K562 (cell line): ENCODE results near the gene CCDC82. TPM values are rescaled to one million over a fixed set of nuclear protein-coding genes. Genes with fewer than 3 reads are reported as not detected.

ENCODE experiments used
- ATAC-seq: fragments of 200-7000 bp; cut with Tn5 transposase; 3 replicates; pipeline ENCODE4 v1.9.1; 2020; ENCODE audit warnings: moderate library complexity
- BruUV-seq: library from RNA; stranded (reverse); fragments of 400-500 nt; replicated peaks from 2 replicates; lab custom pipeline; 2021; lab: Mats Ljungman, UMichigan
- CTCF ChIA-PET: fragments of 300-600 bp; formaldehyde crosslinking; extraction: SDS; loops from one replicate; lab custom pipeline; 2021; ENCODE audit warnings: low intra/inter-chr PET ratio; lab: Yijun Ruan, JAX
- POLR2A ChIA-PET: fragments of 300-600, 350-650 bp; sonication (Branson Sonifier 250); formaldehyde crosslinking; extraction: SDS; loops from one replicate; lab custom pipeline; 2021; ENCODE audit warnings: antibody characterized with exemption, inconsistent platforms; lab: Yijun Ruan, JAX
- DNase-seq, 4 experiments: peaks; one replicate each; pipeline versions ENCODE4 v3.0.0 to v3.0.0-alpha.2; 2011 to 2018; ENCODE audit warnings: low spot score in 3 of 4, mixed read lengths in 3 of 4; ENCODE audit errors: extremely low read depth in 1 of 4
- FAIRE-seq: peaks from 2 replicates; lab custom pipeline; 2011; peaks lifted over from hg19 to GRCh38; lab: Jason Lieb, UNC
- H2AFZ ChIP-seq: 2 replicates; pipeline ENCODE4 v1.6.0; 2011; ENCODE audit warnings: low read depth, low read length, control low read depth, inconsistent platforms
- H3K27ac ChIP-seq: fragments of 200-600 bp; 3 replicates; pipeline ENCODE4 v1.8.0; 2011; ENCODE audit warnings: low read depth, mild to moderate bottlenecking, control low read depth, inconsistent platforms, low read length, moderate library complexity, mixed read lengths; ENCODE audit errors: extremely low read depth
- H3K27me3 ChIP-seq, 2 experiments: fragments of 300-600 bp in 1 of 2; 2 replicates in 1 of 2; 3 replicates in 1 of 2; pipeline versions ENCODE4 v1.6.0 to v1.8.0; 2011; ENCODE audit warnings: inconsistent platforms in 2 of 2, low read length in 2 of 2, mild to moderate bottlenecking in 1 of 2, mixed read lengths in 1 of 2, moderate library complexity in 1 of 2; ENCODE audit not compliant: control insufficient read depth in 2 of 2, insufficient read depth in 2 of 2
- H3K36me3 ChIP-seq: fragments of 300-600 bp; 3 replicates; pipeline ENCODE4 v1.8.0; 2011; ENCODE audit warnings: mild to moderate bottlenecking, low read length, inconsistent platforms; ENCODE audit not compliant: control insufficient read depth, insufficient read depth
- H3K4me1 ChIP-seq, 2 experiments: fragments of 200-600 bp in 1 of 2; replicated peaks in 1 of 2; 2 replicates in 1 of 2; 3 replicates in 1 of 2; pipeline versions ENCODE4 v1.5.1 to v1.8.0; 2011; ENCODE audit warnings: inconsistent platforms in 2 of 2, low read length in 2 of 2, mild to moderate bottlenecking in 1 of 2, mixed read lengths in 1 of 2, moderate library complexity in 1 of 2; ENCODE audit not compliant: control insufficient read depth in 2 of 2, insufficient read depth in 2 of 2
- H3K4me2 ChIP-seq: 2 replicates; pipeline ENCODE4 v1.6.1; 2011; ENCODE audit warnings: low read length, control low read depth, inconsistent platforms, mixed read lengths; ENCODE audit not compliant: insufficient read depth
- H3K4me3 ChIP-seq: fragments of 200-600 bp; sonication (generic), shearing (Covaris generic); 2 replicates; pipeline ENCODE4 v1.5.1; 2016; ENCODE audit warnings: control low read depth, inconsistent platforms
- H3K79me2 ChIP-seq: fragments of 200-600 bp; 3 replicates; pipeline ENCODE4 v1.8.0; 2011; ENCODE audit warnings: low read length, inconsistent platforms; ENCODE audit not compliant: control insufficient read depth, insufficient read depth
- H3K9ac ChIP-seq, 2 experiments: 2 replicates each; pipeline versions ENCODE4 v1.6.0 to v1.6.1; 2011; ENCODE audit warnings: low read depth in 2 of 2, low read length in 2 of 2, control low read depth in 1 of 2, inconsistent platforms in 1 of 2, mild to moderate bottlenecking in 1 of 2, mixed read lengths in 1 of 2; ENCODE audit not compliant: insufficient read depth in 1 of 2
- H3K9me1 ChIP-seq: one replicate; pipeline ENCODE4 v1.6.0; 2011; ENCODE audit warnings: inconsistent platforms, mild to moderate bottlenecking, low read length, moderate library complexity; ENCODE audit not compliant: control insufficient read depth, insufficient read depth
- H3K9me3 ChIP-seq: replicated peaks from 2 replicates; pipeline ENCODE4 v1.5.1; 2011; ENCODE audit warnings: low read depth, low read length, inconsistent platforms; ENCODE audit not compliant: control insufficient read depth, insufficient read depth
- H4K20me1 ChIP-seq: replicated peaks from 2 replicates; pipeline ENCODE4 v1.6.1; 2011; ENCODE audit warnings: low read length, inconsistent platforms, mixed read lengths; ENCODE audit not compliant: control insufficient read depth, insufficient read depth
- ETV6 ChIP-seq, 3 experiments: fragments of 150-350 bp in 1 of 3; sonication (generic) in 1 of 3; formaldehyde crosslinking in 1 of 3; IDR thresholded peaks; 2 replicates each; pipeline versions ENCODE4 v1.6.1 to v1.8.0; 2014 to 2022; ENCODE audit warnings: borderline replicate concordance in 2 of 3, low read depth in 2 of 3, antibody characterized with exemption in 1 of 3, low read length in 1 of 3, mild to moderate bottlenecking in 1 of 3, missing genetic modification reagents in 1 of 3
- EZH2 ChIP-seq: IDR thresholded peaks from 2 replicates; pipeline ENCODE4 v1.6.1; 2012; ENCODE audit warnings: low read depth, mild to moderate bottlenecking, inconsistent platforms, low read length, borderline replicate concordance
- HMG20B ChIP-seq: fragments of 250-450 bp; sonication (Bioruptor Pico); IDR thresholded peaks from 2 replicates; pipeline ENCODE4 v1.5.0; 2021; ENCODE audit warnings: mild to moderate bottlenecking
- MTF1 ChIP-seq: fragments of 250-450 bp; sonication (Bioruptor Pico); IDR thresholded peaks from 2 replicates; pipeline ENCODE4 v1.9.0; 2021; ENCODE audit warnings: moderate library complexity, mild to moderate bottlenecking, inconsistent platforms, borderline replicate concordance
- NFXL1 ChIP-seq: fragments of 450-650 bp; formaldehyde crosslinking; IDR thresholded peaks from 2 replicates; pipeline ENCODE4 v1.4.0; 2021; ENCODE audit warnings: mild to moderate bottlenecking
- SIRT6 ChIP-seq: IDR thresholded peaks from one replicate; pipeline ENCODE4 v1.6.1; 2012; ENCODE audit warnings: low read depth, mild to moderate bottlenecking, control low read depth, inconsistent platforms, low read length, moderate library complexity
- ZEB2 ChIP-seq: fragments of 450-650 bp; IDR thresholded peaks from 2 replicates; pipeline ENCODE4 v1.6.1; 2016
- ZFPM2 ChIP-seq: fragments of 250-450 bp; sonication (Bioruptor Pico); IDR thresholded peaks from 2 replicates; pipeline ENCODE4 v1.5.1; 2022; ENCODE audit warnings: mild to moderate bottlenecking
- WGBS: fragments of 100-300 bp; shearing (Covaris generic); methylation state at CpG from one replicate; pipeline ENCODE4 v1.1.6; 2016; ENCODE audit warnings: low coverage, mixed read lengths; ENCODE audit not compliant: insufficient coverage; ENCODE audit errors: missing lambda C conversion rate; 5-methylcytosine and 5-hydroxymethylcytosine counted together
- in situ Hi-C: fragments of 300-500 bp; cut with MboI; formaldehyde crosslinking; loops from 4 replicates; pipeline ENCODE4 v1.15.0; 2018; ENCODE audit warnings: inconsistent platforms, mixed read lengths
- intact Hi-C: fragments of 100-400 bp; cut with micrococcal nuclease; formaldehyde crosslinking; loops from 2 replicates; pipeline ENCODE4 v1.14.2; 2022
- polyA plus RNA-seq, 8 experiments: library from polyadenylated mRNA; depleted of rRNA in 4 of 8; stranded (reverse) in 5 of 8; unstranded in 3 of 8; fragments of >200 nt; fragmentation: Nextera tagmentation in 2 of 8; fragmentation: Illumina TruSeq in 1 of 8; extraction: Ambion mirVana in 2 of 8; extraction: Trizol in 1 of 8; gene quantifications; 2 replicates each; pipeline versions ENCODE4 v1.2.1 to v1.2.3, GENCODE V29; 2011 to 2014; ENCODE audit warnings: inconsistent platforms in 1 of 8, missing spikeins in 1 of 8
- total RNA-seq, 7 experiments: library from RNA; depleted of rRNA in 6 of 7; stranded (reverse); fragments of >200 nt in 6 of 7; fragmentation: Illumina TruSeq in 2 of 7; extraction: Trizol in 2 of 7; gene quantifications; 2 replicates each; pipeline versions ENCODE4 v1.2.1 to v1.2.3, GENCODE V29; 2011 to 2021; ENCODE audit warnings: low replicate concordance in 1 of 7
- TF ChIP-seq, protein P1 (sequence below): fragments of 250-450 bp; sonication (Bioruptor Pico); IDR thresholded peaks from 2 replicates; pipeline ENCODE4 v1.5.0; 2022; ENCODE audit warnings: mild to moderate bottlenecking

Gene CCDC82
- total and polyA plus RNA-seq, 9 of the 15 experiments (the other 6 are each of a cell fraction or from before 2014, with no cell fraction given): 12.5 to 51.3 (median 24.5) TPM

DNA sequence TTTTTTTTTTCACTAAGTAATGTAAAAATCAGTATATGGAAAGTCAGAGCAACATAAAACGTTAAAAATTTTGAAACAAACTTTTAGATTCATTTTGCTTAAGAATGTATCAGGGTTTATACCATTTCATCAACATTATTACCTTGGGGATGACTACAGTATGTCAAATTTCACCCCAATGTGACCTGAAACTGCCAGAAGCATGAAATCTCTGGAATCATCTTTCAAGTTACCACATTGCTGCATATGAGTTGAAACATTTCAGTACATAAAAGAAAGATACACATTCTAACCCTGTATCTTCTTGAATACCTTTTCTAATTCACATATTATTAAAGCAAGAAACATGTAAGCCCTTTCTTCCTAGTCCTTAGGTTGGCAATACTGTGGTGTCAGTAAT lies 79.5 kb downstream of the CCDC82 start:
- in situ Hi-C loops: no loop called here
- H3K79me2 ChIP-seq: no peaks in the 10 kb centered on the region; the same call in 1 of the 3 replicates
- H3K4me2 ChIP-seq: no peak overlapping the region
- no TSS peak for BruUV-seq
- ChIA-PET POLR2A (interaction anchor here (0.6 to 5.9 kb wide), 3 partner anchors 11 to 84 kb away, joined by 3 to 42 read pairs (median 4); no protein-coding TSS in a partner anchor), CTCF (no interaction called here)
- H3K4me1 ChIP-seq: peaks cover 8 to 33% of the 10 kb centered on the region in 2 experiments
- intact Hi-C loops: no loop called here
- no peak overlapping the region for H2AFZ ChIP-seq
- H3K27ac ChIP-seq: no peak overlapping the region
- 6% methylated on average over 1 of the region's 1 CpG for WGBS
- no peak for DNase-seq
- H3K9ac ChIP-seq: no peak overlapping the region
- H3K36me3 ChIP-seq: no peaks in the 10 kb centered on the region
- H3K4me3 ChIP-seq: no peak overlapping the region
- no peak for FAIRE-seq
- H3K27me3 ChIP-seq: no peaks in the 10 kb centered on the region
- ATAC-seq: no peak
- TF ChIP-seq, protein P1, sequence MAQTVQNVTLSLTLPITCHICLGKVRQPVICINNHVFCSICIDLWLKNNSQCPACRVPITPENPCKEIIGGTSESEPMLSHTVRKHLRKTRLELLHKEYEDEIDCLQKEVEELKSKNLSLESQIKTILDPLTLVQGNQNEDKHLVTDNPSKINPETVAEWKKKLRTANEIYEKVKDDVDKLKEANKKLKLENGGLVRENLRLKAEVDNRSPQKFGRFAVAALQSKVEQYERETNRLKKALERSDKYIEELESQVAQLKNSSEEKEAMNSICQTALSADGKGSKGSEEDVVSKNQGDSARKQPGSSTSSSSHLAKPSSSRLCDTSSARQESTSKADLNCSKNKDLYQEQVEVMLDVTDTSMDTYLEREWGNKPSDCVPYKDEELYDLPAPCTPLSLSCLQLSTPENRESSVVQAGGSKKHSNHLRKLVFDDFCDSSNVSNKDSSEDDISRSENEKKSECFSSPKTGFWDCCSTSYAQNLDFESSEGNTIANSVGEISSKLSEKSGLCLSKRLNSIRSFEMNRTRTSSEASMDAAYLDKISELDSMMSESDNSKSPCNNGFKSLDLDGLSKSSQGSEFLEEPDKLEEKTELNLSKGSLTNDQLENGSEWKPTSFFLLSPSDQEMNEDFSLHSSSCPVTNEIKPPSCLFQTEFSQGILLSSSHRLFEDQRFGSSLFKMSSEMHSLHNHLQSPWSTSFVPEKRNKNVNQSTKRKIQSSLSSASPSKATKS (CRISPR knock-in tag): no peak
- TF ChIP-seq, all 486 proteins: peak for 0
- H3K9me3 ChIP-seq: no peaks in the 10 kb centered on the region
- H3K9me1 ChIP-seq: no peaks in the 10 kb centered on the region
- 0 out of 2 replicates have a peak, but pooled peaks cover 4% of the 10 kb centered on the region for H4K20me1 ChIP-seq

DNA sequence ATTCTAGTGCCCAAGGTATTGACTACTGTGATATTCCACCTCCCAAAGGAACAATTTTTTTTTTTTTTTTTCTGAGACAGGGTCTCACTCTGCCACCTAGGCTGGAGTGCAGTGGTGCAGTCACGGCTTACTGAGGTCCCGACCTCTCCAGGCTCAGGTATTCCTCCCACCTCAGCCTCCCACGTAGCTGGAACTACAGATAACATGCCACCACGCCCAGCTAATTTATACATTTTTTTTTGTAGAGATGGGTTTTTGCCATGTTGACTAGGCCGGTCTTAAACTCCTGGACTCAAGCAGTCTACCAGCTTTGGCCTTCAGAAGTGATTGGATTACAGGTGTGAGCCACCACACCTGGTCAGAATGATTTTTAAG lies 80.1 kb downstream of the CCDC82 start:
- in situ Hi-C loops (no loop called here), intact Hi-C loops (no loop called here)
- ChIA-PET CTCF (no interaction called here), POLR2A (interaction anchor here (1.0 to 5.9 kb wide), 2 partner anchors 12 to 33 kb away, joined by 3 to 42 read pairs; no protein-coding TSS in a partner anchor)
- FAIRE-seq: no peak
- Histone ChIP-seq H3K27ac (no peak overlapping the region), H3K36me3 (no peaks in the 10 kb centered on the region), H3K79me2 (no peaks in the 10 kb centered on the region; the same call in 1 of the 3 replicates), H3K9me1 (no peaks in the 10 kb centered on the region), H3K4me1 (peaks cover 8 to 32% of the 10 kb centered on the region in 2 experiments), H4K20me1 (0 out of 2 replicates have a peak, but pooled peaks cover 4% of the 10 kb centered on the region), H3K4me3 (no peak overlapping the region), H3K9ac (no peak overlapping the region), H3K4me2 (no peak overlapping the region), H3K9me3 (no peaks in the 10 kb centered on the region), H2AFZ (no peak overlapping the region), H3K27me3 (no peaks in the 10 kb centered on the region)
- DNase-seq: peak in 1 of 4 experiments; percentile 48
- peak; percentile 25; the same call in 2 of the 3 replicates for ATAC-seq
- no TSS peak for BruUV-seq
- 9% methylated on average over 5 of the region's 5 CpGs for WGBS
- TF ChIP-seq NFXL1 (CRISPR knock-in tag): no peak
- TF ChIP-seq EZH2: no peak
- TF ChIP-seq SIRT6: no peak
- no peak for TF ChIP-seq ZFPM2 (CRISPR knock-in tag)
- no peak for TF ChIP-seq ETV6 (IDR thresholded peaks at IDR 0.05; ENCODE audit: borderline replicate concordance in 1 of 2, low read depth in 2 of 2, low read length in 1 of 2)
- no peak for TF ChIP-seq ETV6 (CRISPR knock-in tag; IDR thresholded peaks at IDR 0.05; ENCODE audit: borderline replicate concordance)
- TF ChIP-seq HMG20B (CRISPR knock-in tag): no peak
- TF ChIP-seq MTF1 (CRISPR knock-in tag): no peak
- TF ChIP-seq ZEB2: peak; percentile 59; the same call in 1 of the 2 replicates
